T-cell (primary cell): ENCODE measurements around the gene VILL. TPM values are rescaled to one million over a fixed set of nuclear protein-coding genes. Genes with fewer than 3 reads are reported as not detected.
A peak's percentile ranks its signal among the peaks of the same experiment; 100 is the strongest.

ENCODE experiments used
- ATAC-seq, 4 experiments: fragments of 200-7000 bp in 3 of 4; fragments of 150-1000 bp in 1 of 4; cut with Tn5 transposase; replicated peaks in 1 of 4; 1 replicate in 3 of 4; 2 replicates in 1 of 4; pipeline ENCODE4 v1.10.0; 2021; ENCODE audit warnings: moderate library complexity in 3 of 4, mild to moderate bottlenecking in 2 of 4, moderate number of reproducible peaks in 1 of 4
- CTCF ChIA-PET, 2 donors: fragments of 300-600 bp; sonication (Branson Sonifier 250); formaldehyde crosslinking; loops; one replicate each; lab custom pipeline; 2022; ENCODE audit warnings: antibody characterized with exemption in 2 of 2; lab: Charles Lee
- POLR2A ChIA-PET, 2 donors: fragments of 300-600 bp; sonication (Branson Sonifier 250); formaldehyde crosslinking; loops; one replicate each; lab custom pipeline; 2022; ENCODE audit warnings: antibody characterized with exemption in 2 of 2; lab: Charles Lee
- DNase-seq, 35 experiments: peaks; one replicate each; pipeline versions ENCODE4 v3.0.0 to v3.0.0-alpha.2; 2013 to 2023
- H3K27ac ChIP-seq: one replicate; pipeline ENCODE4 v1.5.1; 2013; ENCODE audit warnings: low read length
- H3K27me3 ChIP-seq, 2 experiments: replicated peaks in 1 of 2; 1 replicate in 1 of 2; 2 replicates in 1 of 2; pipeline versions ENCODE4 v1.6.1 to v1.7.0; 2013; ENCODE audit warnings: low read length in 1 of 2, mixed read lengths in 1 of 2; ENCODE audit not compliant: control insufficient read depth in 2 of 2, insufficient read depth in 2 of 2; ENCODE audit errors: extremely low read depth in 1 of 2
- H3K36me3 ChIP-seq, 2 donors: 1 replicate in 1 of 2; 2 replicates in 1 of 2; pipeline versions ENCODE4 v1.6.1 to v1.7.0; 2013; ENCODE audit warnings: low read length in 1 of 2; ENCODE audit not compliant: control insufficient read depth in 2 of 2, insufficient read depth in 1 of 2; ENCODE audit errors: extremely low read depth in 1 of 2
- H3K4me1 ChIP-seq, 2 experiments: 1 replicate in 1 of 2; 2 replicates in 1 of 2; pipeline versions ENCODE4 v1.6.1 to v1.7.0; 2013; ENCODE audit warnings: low read length in 2 of 2, mixed read lengths in 1 of 2; ENCODE audit not compliant: insufficient read depth in 2 of 2, control insufficient read depth in 1 of 2; ENCODE audit errors: extremely low read depth in 1 of 2
- H3K4me3 ChIP-seq, 2 donors: 1 replicate in 1 of 2; 2 replicates in 1 of 2; pipeline versions ENCODE4 v1.5.1 to v1.7.0; 2013; ENCODE audit warnings: mild to moderate bottlenecking in 2 of 2, low read length in 1 of 2, moderate library complexity in 1 of 2; ENCODE audit not compliant: control insufficient read depth in 1 of 2; ENCODE audit errors: extremely low read depth in 1 of 2
- H3K9me3 ChIP-seq: 2 replicates; pipeline ENCODE4 v1.7.0; 2013
- H3K27ac Mint-ChIP-seq, 2 donors: one replicate each; pipeline ENCODE4 v1.8.0; 2020 to 2021; ENCODE audit warnings: mild to moderate bottlenecking in 2 of 2, mixed read lengths in 2 of 2
- H3K27me3 Mint-ChIP-seq, 2 donors: one replicate each; pipeline ENCODE4 v1.8.0; 2021 to 2022; ENCODE audit warnings: mixed read lengths in 2 of 2
- H3K36me3 Mint-ChIP-seq: one replicate; pipeline ENCODE4 v1.8.0; 2021; ENCODE audit warnings: mixed read lengths
- H3K4me1 Mint-ChIP-seq, 3 donors: one replicate each; pipeline ENCODE4 v1.8.0; 2020 to 2022; ENCODE audit warnings: mixed read lengths in 3 of 3, mild to moderate bottlenecking in 1 of 3
- H3K4me3 Mint-ChIP-seq, 3 donors: one replicate each; pipeline ENCODE4 v1.8.0; 2020 to 2022; ENCODE audit warnings: mild to moderate bottlenecking in 3 of 3, mixed read lengths in 3 of 3, moderate library complexity in 3 of 3
- H3K9me3 Mint-ChIP-seq, 3 donors: one replicate each; pipeline ENCODE4 v1.8.0; 2020 to 2022; ENCODE audit warnings: mixed read lengths in 3 of 3
- WGBS: methylation state at CpG from one replicate; pipeline ENCODE4 v1.1.5; 2013; ENCODE audit warnings: missing lambda C conversion rate; ENCODE audit not compliant: insufficient coverage; 5-methylcytosine and 5-hydroxymethylcytosine counted together
- total RNA-seq, 35 experiments: library from RNA in 6 of 35; stranded (reverse) in 6 of 35; fragments of 120-200 nt in 1 of 35; gene quantifications; one replicate each; pipeline versions ENCODE4 v1.2.1 to v1.2.4 and lab custom pipeline; 2013 to 2026

Gene VILL
- total RNA-seq, 5 donors from 2014 or later (not counting 1 experiment from before 2014, with no cell fraction given), result 26.6 to 44.6 (median 42.1) TPM

GRCh38 chr3:37973246-37974054, 17.1 kb upstream of the VILL start:
- H3K9me3 Mint-ChIP-seq, result no peaks in the 10 kb centered on the region
- Histone ChIP-seq H3K9me3 (no peaks in the 10 kb centered on the region), H3K36me3 (no peaks in the 10 kb centered on the region), H3K27me3 (no peaks in the 10 kb centered on the region), H3K4me3 (no peak overlapping the region), H3K4me1 (peaks cover 0 to 8% of the 10 kb centered on the region in 2 experiments), H3K27ac (no peak overlapping the region)
- ChIA-PET POLR2A (no interaction called here), CTCF (interaction anchor here (0.5 to 3.7 kb wide), 21 partner anchors 9 to 686 kb away, joined by 3 to 39 read pairs (median 4); no protein-coding TSS in a partner anchor)
- H3K27me3 Mint-ChIP-seq, result no peaks in the 10 kb centered on the region
- ATAC-seq (no peak), DNase-seq (no peak)
- 88% methylated on average over 6 of the region's 12 CpGs for WGBS
- H3K4me3 Mint-ChIP-seq, result no peak overlapping the region
- H3K36me3 Mint-ChIP-seq, result no peaks in the 10 kb centered on the region
- H3K4me1 Mint-ChIP-seq, result peaks cover 3 to 8% (median 3%) of the 10 kb centered on the region in 3 donors
- no peak overlapping the region for H3K27ac Mint-ChIP-seq

GRCh38 chr3:37974121-37975083, 16.2 kb upstream of the VILL start:
- Mint-ChIP-seq H3K9me3 (no peaks in the 10 kb centered on the region), H3K36me3 (no peaks in the 10 kb centered on the region), H3K27me3 (no peaks in the 10 kb centered on the region), H3K27ac (no peak overlapping the region), H3K4me3 (no peak overlapping the region), H3K4me1 (peaks cover 3 to 8% (median 3%) of the 10 kb centered on the region in 3 donors)
- DNase-seq (peak; percentile 30 to 84 (median 59)), ATAC-seq (peak; percentile 89 to 99 (median 93))
- Histone ChIP-seq H3K36me3 (no peaks in the 10 kb centered on the region), H3K9me3 (no peaks in the 10 kb centered on the region), H3K27me3 (no peaks in the 10 kb centered on the region), H3K27ac (no peak overlapping the region), H3K4me1 (peaks cover 0 to 8% of the 10 kb centered on the region in 2 experiments), H3K4me3 (no peak overlapping the region)
- ChIA-PET POLR2A (interaction anchor here in 1 of 2 donors (0.6 kb wide), 1 partner anchor 65 kb away, joined by 3 read pairs; the partner anchor contains the start of gene DLEC1), CTCF (interaction anchor here (0.5 to 3.7 kb wide), 40 partner anchors 9 to 1101 kb away, joined by 3 to 39 read pairs (median 4); partner anchors contain the start of genes DLEC1 (in 1 of the 2) and XYLB (in 1 of the 2))
- 69% methylated on average over 9 of the region's 9 CpGs for WGBS

- no peak overlapping the region for H3K27ac ChIP-seq
- DNase-seq (no peak), ATAC-seq (no peak)
- Mint-ChIP-seq H3K4me3 (no peak overlapping the region), H3K27ac (no peak overlapping the region), H3K9me3 (no peaks in the 10 kb centered on the region), H3K27me3 (no peaks in the 10 kb centered on the region), H3K36me3 (no peaks in the 10 kb centered on the region), H3K4me1 (peaks cover 1 to 3% (median 1%) of the 10 kb centered on the region in 3 donors)
- POLR2A ChIA-PET, result interaction anchor here in 1 of 2 donors (0.7 kb wide), 1 partner anchor 35 kb away, joined by 3 read pairs; no protein-coding TSS in a partner anchor
- H3K36me3 ChIP-seq, result no peaks in the 10 kb centered on the region
- WGBS, result 94% methylated on average over 3 of the region's 8 CpGs
- CTCF ChIA-PET, result interaction anchor here (0.7 to 1.2 kb wide), 3 partner anchors 9 to 15 kb away, joined by 3 read pairs; no protein-coding TSS in a partner anchor
- peaks cover 0 to 3% of the 10 kb centered on the region in 2 experiments for H3K27me3 ChIP-seq
- peaks cover 0 to 3% of the 10 kb centered on the region in 2 experiments for H3K4me1 ChIP-seq
- no peaks in the 10 kb centered on the region for H3K9me3 ChIP-seq
- H3K4me3 ChIP-seq, result no peak overlapping the region
These were observed 10.8 kb upstream of the VILL start for GRCh38 chr3:37979541-37980461.

- CTCF ChIA-PET, result interaction anchor here (0.6 to 1.1 kb wide), 4 partner anchors 13 to 527 kb away, joined by 3 to 4 read pairs (median 3); no protein-coding TSS in a partner anchor
- WGBS, result 90% methylated on average over 12 of the region's 14 CpGs
- H3K27me3 ChIP-seq, result peaks cover 0 to 6% of the 10 kb centered on the region in 2 experiments
- no peaks in the 10 kb centered on the region for H3K36me3 Mint-ChIP-seq
- no peaks in the 10 kb centered on the region for H3K27me3 Mint-ChIP-seq
- H3K4me3 Mint-ChIP-seq, result no peak overlapping the region
- H3K27ac ChIP-seq, result no peak overlapping the region
- H3K4me1 ChIP-seq, result no peaks in the 10 kb centered on the region
- POLR2A ChIA-PET, result interaction anchor here in 1 of 2 donors (0.5 kb wide), 1 partner anchor 1174 kb away, joined by 3 read pairs; no protein-coding TSS in a partner anchor
- H3K36me3 ChIP-seq, result no peaks in the 10 kb centered on the region
- H3K27ac Mint-ChIP-seq, result no peak overlapping the region
- H3K9me3 ChIP-seq, result no peaks in the 10 kb centered on the region
- no peak overlapping the region for H3K4me3 ChIP-seq
- no peaks in the 10 kb centered on the region for H3K4me1 Mint-ChIP-seq
- DNase-seq, result no peak
- ATAC-seq, result no peak
- H3K9me3 Mint-ChIP-seq, result no peaks in the 10 kb centered on the region
These were observed 9.9 kb upstream of the VILL start for GRCh38 chr3:37980462-37981347.

GRCh38 chr3:37981348-37981664, 9.3 kb upstream of the VILL start:
- 93% methylated on average over 2 of the region's 2 CpGs for WGBS
- ATAC-seq (no peak), DNase-seq (no peak)
- H3K27me3 ChIP-seq, result peaks cover 0 to 11% of the 10 kb centered on the region in 2 experiments
- no peaks in the 10 kb centered on the region for H3K9me3 ChIP-seq
- Mint-ChIP-seq H3K9me3 (no peaks in the 10 kb centered on the region), H3K4me1 (no peaks in the 10 kb centered on the region), H3K27ac (no peak overlapping the region), H3K27me3 (no peaks in the 10 kb centered on the region), H3K36me3 (no peaks in the 10 kb centered on the region), H3K4me3 (no peak overlapping the region)
- no peak overlapping the region for H3K27ac ChIP-seq
- ChIA-PET POLR2A (interaction anchor here in 1 of 2 donors (0.5 kb wide), 1 partner anchor 1174 kb away, joined by 3 read pairs; no protein-coding TSS in a partner anchor), CTCF (interaction anchor here (0.6 kb wide), 2 partner anchors 36 to 526 kb away, joined by 3 to 4 read pairs; no protein-coding TSS in a partner anchor)
- H3K4me3 ChIP-seq, result no peak overlapping the region
- no peaks in the 10 kb centered on the region for H3K36me3 ChIP-seq
- no peaks in the 10 kb centered on the region for H3K4me1 ChIP-seq
